Mucosa of rectum (tissue), 2 donors: ENCODE measurements around the gene FRMPD1.

Experiments
- H3K27ac ChIP-seq, 2 donors: one replicate each; pipeline ENCODE4 v1.7.0; 2013; ENCODE audit warnings: inconsistent platforms in 2 of 2, low read depth in 2 of 2, low read length in 2 of 2
- H3K27me3 ChIP-seq, 2 donors: one replicate each; pipeline ENCODE4 v1.7.0; 2013; ENCODE audit warnings: low read length in 2 of 2; ENCODE audit not compliant: control insufficient read depth in 2 of 2, insufficient read depth in 2 of 2
- H3K36me3 ChIP-seq, 2 donors: one replicate each; pipeline ENCODE4 v1.7.0; 2013; ENCODE audit warnings: low read length in 2 of 2; ENCODE audit not compliant: control insufficient read depth in 2 of 2, insufficient read depth in 2 of 2
- H3K4me1 ChIP-seq, 2 donors: one replicate each; pipeline ENCODE4 v1.7.0; 2013; ENCODE audit warnings: low read length in 2 of 2, mild to moderate bottlenecking in 1 of 2; ENCODE audit not compliant: control insufficient read depth in 2 of 2, insufficient read depth in 2 of 2
- H3K4me3 ChIP-seq, 2 donors: one replicate each; pipeline ENCODE4 v1.7.0; 2013; ENCODE audit warnings: low read length in 2 of 2
- H3K9ac ChIP-seq, 2 donors: one replicate each; pipeline ENCODE4 v1.7.0; 2013; ENCODE audit warnings: low read length in 2 of 2, low read depth in 1 of 2, mild to moderate bottlenecking in 1 of 2
- H3K9me3 ChIP-seq, 2 donors: one replicate each; pipeline ENCODE4 v1.7.0; 2013; ENCODE audit warnings: low read length in 2 of 2; ENCODE audit not compliant: control insufficient read depth in 2 of 2
- donor health status: healthy.
- donor health status: Normal muscosa, but diverticular disease.

Gene FRMPD1

GRCh38 chr9:37626708-37627292, 24.0 kb upstream of the FRMPD1 start:
- Histone ChIP-seq H3K9me3 (no peaks in the 10 kb centered on the region), H3K27me3 (no peaks in the 10 kb centered on the region), H3K4me1 (no peaks in the 10 kb centered on the region), H3K9ac (no peak overlapping the region), H3K36me3 (no peaks in the 10 kb centered on the region), H3K4me3 (no peak overlapping the region), H3K27ac (no peak overlapping the region)

- H3K27ac ChIP-seq = no peak overlapping the region
- no peak overlapping the region for H3K4me3 ChIP-seq
- no peaks in the 10 kb centered on the region for H3K9me3 ChIP-seq
- H3K9ac ChIP-seq = no peak overlapping the region
- H3K4me1 ChIP-seq = no peaks in the 10 kb centered on the region
- no peaks in the 10 kb centered on the region for H3K27me3 ChIP-seq
- no peaks in the 10 kb centered on the region for H3K36me3 ChIP-seq
These were observed 18.3 kb upstream of the FRMPD1 start for GRCh38 chr9:37632479-37632878.

GRCh38 chr9:37635808-37636207, 14.9 kb upstream of the FRMPD1 start:
- H3K27me3 ChIP-seq = peaks cover 0 to 6% of the 10 kb centered on the region in 2 donors
- no peaks in the 10 kb centered on the region for H3K36me3 ChIP-seq
- no peaks in the 10 kb centered on the region for H3K9me3 ChIP-seq
- H3K9ac ChIP-seq = no peak overlapping the region
- H3K4me3 ChIP-seq = no peak overlapping the region
- H3K4me1 ChIP-seq = no peaks in the 10 kb centered on the region
- no peak overlapping the region for H3K27ac ChIP-seq

- H3K27ac ChIP-seq = no peak overlapping the region
- H3K9me3 ChIP-seq = no peaks in the 10 kb centered on the region
- no peaks in the 10 kb centered on the region for H3K36me3 ChIP-seq
- no peak overlapping the region for H3K4me3 ChIP-seq
- H3K27me3 ChIP-seq = peaks cover 0 to 11% of the 10 kb centered on the region in 2 donors
- H3K9ac ChIP-seq = no peak overlapping the region
- H3K4me1 ChIP-seq = no peaks in the 10 kb centered on the region
These were observed 14.0 kb upstream of the FRMPD1 start for GRCh38 chr9:37636511-37637448.

GRCh38 chr9:37639109-37639762, 11.5 kb upstream of the FRMPD1 start:
- Histone ChIP-seq H3K4me3 (no peak overlapping the region), H3K27me3 (peaks cover 0 to 11% of the 10 kb centered on the region in 2 donors), H3K4me1 (no peaks in the 10 kb centered on the region), H3K27ac (no peak overlapping the region), H3K9ac (no peak overlapping the region), H3K36me3 (no peaks in the 10 kb centered on the region), H3K9me3 (no peaks in the 10 kb centered on the region)

GRCh38 chr9:37639841-37640240, 10.9 kb upstream of the FRMPD1 start:
- Histone ChIP-seq H3K36me3 (no peaks in the 10 kb centered on the region), H3K27me3 (peaks cover 0 to 14% of the 10 kb centered on the region in 2 donors), H3K4me1 (no peaks in the 10 kb centered on the region), H3K27ac (no peak overlapping the region), H3K4me3 (no peak overlapping the region), H3K9me3 (no peaks in the 10 kb centered on the region), H3K9ac (no peak overlapping the region)

- no peaks in the 10 kb centered on the region for H3K36me3 ChIP-seq
- H3K9me3 ChIP-seq = no peaks in the 10 kb centered on the region
- H3K27me3 ChIP-seq = peaks cover under 1 to 14% of the 10 kb centered on the region in 2 donors
- H3K4me3 ChIP-seq = no peak overlapping the region
- no peak overlapping the region for H3K27ac ChIP-seq
- H3K4me1 ChIP-seq = no peaks in the 10 kb centered on the region
- no peak overlapping the region for H3K9ac ChIP-seq
These were observed 10.5 kb upstream of the FRMPD1 start for GRCh38 chr9:37640246-37640645.

GRCh38 chr9:37641331-37641730, 9.4 kb upstream of the FRMPD1 start:
- H3K4me3 ChIP-seq = no peak overlapping the region
- no peaks in the 10 kb centered on the region for H3K4me1 ChIP-seq
- peaks cover 3 to 18% of the 10 kb centered on the region in 2 donors for H3K27me3 ChIP-seq
- H3K27ac ChIP-seq = no peak overlapping the region
- H3K9me3 ChIP-seq = no peaks in the 10 kb centered on the region
- no peaks in the 10 kb centered on the region for H3K36me3 ChIP-seq
- no peak overlapping the region for H3K9ac ChIP-seq

GRCh38 chr9:37643214-37643613, 7.5 kb upstream of the FRMPD1 start:
- Histone ChIP-seq H3K36me3 (no peaks in the 10 kb centered on the region), H3K4me1 (no peaks in the 10 kb centered on the region), H3K27me3 (peaks cover 3 to 18% of the 10 kb centered on the region in 2 donors), H3K9me3 (no peaks in the 10 kb centered on the region), H3K4me3 (no peak overlapping the region), H3K27ac (no peak overlapping the region), H3K9ac (no peak overlapping the region)

GRCh38 chr9:37645903-37646506, 4.7 kb upstream of the FRMPD1 start:
- H3K27ac ChIP-seq = no peak overlapping the region
- H3K9ac ChIP-seq = no peak overlapping the region
- H3K4me1 ChIP-seq = peaks cover under 1% of the 10 kb centered on the region in 2 donors
- no peaks in the 10 kb centered on the region for H3K9me3 ChIP-seq
- no peak overlapping the region for H3K4me3 ChIP-seq
- no peaks in the 10 kb centered on the region for H3K36me3 ChIP-seq
- peaks cover 8 to 13% of the 10 kb centered on the region in 2 donors for H3K27me3 ChIP-seq
